C4-2B (cell line): ENCODE results near the gene ADAM10.

Experiments used
- H3K27ac ChIP-seq: fragments of 450-650 bp; 2 replicates; pipeline ENCODE4 v1.5.1; 2017
- ZFX ChIP-seq: fragments of 450-650 bp; IDR thresholded peaks from 2 replicates; pipeline ENCODE4 v1.6.1; 2017
- TF ChIP-seq, protein P1 (sequence below): fragments of 450-650 bp; conservative IDR thresholded peaks from 2 replicates; pipeline ENCODE4 v1.5.1; 2017; ENCODE audit warnings: mild to moderate bottlenecking

Gene ADAM10, protein sequence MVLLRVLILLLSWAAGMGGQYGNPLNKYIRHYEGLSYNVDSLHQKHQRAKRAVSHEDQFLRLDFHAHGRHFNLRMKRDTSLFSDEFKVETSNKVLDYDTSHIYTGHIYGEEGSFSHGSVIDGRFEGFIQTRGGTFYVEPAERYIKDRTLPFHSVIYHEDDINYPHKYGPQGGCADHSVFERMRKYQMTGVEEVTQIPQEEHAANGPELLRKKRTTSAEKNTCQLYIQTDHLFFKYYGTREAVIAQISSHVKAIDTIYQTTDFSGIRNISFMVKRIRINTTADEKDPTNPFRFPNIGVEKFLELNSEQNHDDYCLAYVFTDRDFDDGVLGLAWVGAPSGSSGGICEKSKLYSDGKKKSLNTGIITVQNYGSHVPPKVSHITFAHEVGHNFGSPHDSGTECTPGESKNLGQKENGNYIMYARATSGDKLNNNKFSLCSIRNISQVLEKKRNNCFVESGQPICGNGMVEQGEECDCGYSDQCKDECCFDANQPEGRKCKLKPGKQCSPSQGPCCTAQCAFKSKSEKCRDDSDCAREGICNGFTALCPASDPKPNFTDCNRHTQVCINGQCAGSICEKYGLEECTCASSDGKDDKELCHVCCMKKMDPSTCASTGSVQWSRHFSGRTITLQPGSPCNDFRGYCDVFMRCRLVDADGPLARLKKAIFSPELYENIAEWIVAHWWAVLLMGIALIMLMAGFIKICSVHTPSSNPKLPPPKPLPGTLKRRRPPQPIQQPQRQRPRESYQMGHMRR

GRCh38 chr15:58749532-58750337, at the start of gene ADAM10:
Gene ADAM10, minus strand, starts transcription at chr15:58749707. Its CDS starts 173 bp downstream, at chr15:58749534.
- H3K27ac ChIP-seq = peak within 1 kb of the TSS; percentile 90
- TF ChIP-seq ZFX = 0 out of 2 replicates have a peak, but pooled peaks have one; percentile 45
- TF ChIP-seq, protein P1, sequence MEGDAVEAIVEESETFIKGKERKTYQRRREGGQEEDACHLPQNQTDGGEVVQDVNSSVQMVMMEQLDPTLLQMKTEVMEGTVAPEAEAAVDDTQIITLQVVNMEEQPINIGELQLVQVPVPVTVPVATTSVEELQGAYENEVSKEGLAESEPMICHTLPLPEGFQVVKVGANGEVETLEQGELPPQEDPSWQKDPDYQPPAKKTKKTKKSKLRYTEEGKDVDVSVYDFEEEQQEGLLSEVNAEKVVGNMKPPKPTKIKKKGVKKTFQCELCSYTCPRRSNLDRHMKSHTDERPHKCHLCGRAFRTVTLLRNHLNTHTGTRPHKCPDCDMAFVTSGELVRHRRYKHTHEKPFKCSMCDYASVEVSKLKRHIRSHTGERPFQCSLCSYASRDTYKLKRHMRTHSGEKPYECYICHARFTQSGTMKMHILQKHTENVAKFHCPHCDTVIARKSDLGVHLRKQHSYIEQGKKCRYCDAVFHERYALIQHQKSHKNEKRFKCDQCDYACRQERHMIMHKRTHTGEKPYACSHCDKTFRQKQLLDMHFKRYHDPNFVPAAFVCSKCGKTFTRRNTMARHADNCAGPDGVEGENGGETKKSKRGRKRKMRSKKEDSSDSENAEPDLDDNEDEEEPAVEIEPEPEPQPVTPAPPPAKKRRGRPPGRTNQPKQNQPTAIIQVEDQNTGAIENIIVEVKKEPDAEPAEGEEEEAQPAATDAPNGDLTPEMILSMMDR = no peak

GRCh38 chr15:58797505-58797904, 48.0 kb upstream of the ADAM10 start:
- H3K27ac ChIP-seq = no peak overlapping the region
- TF ChIP-seq, protein P1 = no peak
- no peak for TF ChIP-seq ZFX

DNA sequence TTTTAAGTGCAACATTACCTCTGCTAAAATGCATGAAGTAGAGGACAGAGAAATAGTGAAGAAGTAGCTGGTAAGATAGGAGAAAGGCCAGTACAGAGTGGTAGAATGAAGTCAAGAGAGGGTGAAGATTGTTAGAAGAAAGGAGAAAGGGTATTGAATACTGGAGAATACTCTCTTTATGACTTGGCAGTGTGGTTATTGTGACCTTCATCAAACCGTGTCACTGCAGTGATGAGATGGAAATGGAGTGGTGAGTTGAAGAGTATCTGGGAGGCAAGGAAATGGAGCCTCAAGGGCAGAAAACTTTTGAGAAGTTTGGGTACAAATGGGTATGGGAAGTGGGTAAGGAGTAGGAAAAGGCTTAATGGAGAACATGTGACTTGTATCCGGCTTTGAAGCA, 46.3 kb upstream of the ADAM10 start:
- TF ChIP-seq, protein P1 = no peak
- TF ChIP-seq ZFX = no peak
- H3K27ac ChIP-seq = no peak overlapping the region

- TF ChIP-seq ZFX = no peak
- TF ChIP-seq, protein P1 = no peak
- H3K27ac ChIP-seq = no peak overlapping the region
Measured at GRCh38 chr15:58793862-58794261, 44.4 kb upstream of the ADAM10 start.

- TF ChIP-seq ZFX = no peak
- TF ChIP-seq, protein P1 = no peak
- no peak overlapping the region for H3K27ac ChIP-seq
Measured at GRCh38 chr15:58788056-58788710, 38.7 kb upstream of the ADAM10 start.

DNA sequence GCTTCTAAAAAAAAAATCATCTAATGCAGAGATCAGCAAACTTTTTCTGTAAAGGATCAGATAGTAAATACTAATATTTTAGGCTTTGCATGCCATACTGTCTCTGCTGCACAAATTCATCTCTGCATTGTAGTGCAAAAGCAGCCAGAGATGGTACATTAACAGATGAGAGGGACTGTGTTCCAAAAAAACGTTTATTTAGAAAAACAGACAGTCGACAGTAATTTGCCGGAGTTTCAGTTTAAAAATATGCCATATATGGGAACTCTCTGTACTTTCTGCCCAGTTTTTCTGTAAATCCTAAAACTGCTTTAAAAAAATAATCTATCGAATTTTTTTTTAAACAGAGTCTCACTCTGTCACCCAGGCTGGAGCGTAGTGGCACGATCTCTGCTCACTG, 35.8 kb upstream of the ADAM10 start:
- TF ChIP-seq ZFX = no peak
- TF ChIP-seq, protein P1 = no peak
- H3K27ac ChIP-seq = no peak overlapping the region
